Vagina (tissue), 2 donors: ENCODE results near the gene ASPG.

Experiments used
- POLR2A ChIP-seq, 2 donors: fragments of 450-650 bp; IDR thresholded peaks; one replicate each; pipeline ENCODE4 v1.6.1; 2017; ENCODE audit warnings: antibody characterized with exemption in 2 of 2, mild to moderate bottlenecking in 2 of 2, moderate library complexity in 2 of 2
- POLR2AphosphoS5 ChIP-seq, 2 donors: sonication (generic); formaldehyde crosslinking; IDR thresholded peaks; one replicate each; pipeline ENCODE4 v1.9.0; 2017; ENCODE audit warnings: antibody characterized with exemption in 2 of 2, mild to moderate bottlenecking in 2 of 2, low read depth in 1 of 2; ENCODE audit not compliant: insufficient read depth in 1 of 2
- TF ChIP-seq, protein P1 (sequence below), 3 experiments: fragments of 450-650 bp in 2 of 3; fragments of 200-600 bp in 1 of 3; sonication (generic) in 1 of 3; IDR thresholded peaks; one replicate each; pipeline ENCODE4 v1.5.1; 2017 to 2019; ENCODE audit warnings: antibody characterized with exemption in 3 of 3, mild to moderate bottlenecking in 2 of 3, moderate library complexity in 2 of 3

DNA sequence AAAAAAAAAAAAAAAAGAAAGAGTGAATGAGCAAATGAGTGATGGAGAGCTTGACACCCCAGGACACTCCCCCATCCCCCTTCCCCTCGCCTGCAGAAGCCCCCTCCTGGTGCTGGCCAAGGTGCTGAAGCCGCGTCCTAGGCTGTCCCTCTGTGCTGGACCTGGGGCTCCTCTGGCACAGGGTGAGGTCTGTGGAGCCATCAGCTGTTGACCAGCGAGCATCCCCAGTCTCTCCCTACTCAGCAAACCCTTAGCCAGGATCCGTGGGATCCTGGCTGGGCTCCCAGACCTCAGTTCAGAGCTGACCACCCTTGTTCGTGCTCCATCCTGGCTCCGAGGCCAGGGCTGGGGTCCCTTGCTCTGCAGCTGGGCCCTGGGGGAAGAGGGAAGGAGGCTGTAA, 47.5 kb downstream of the ASPG start:
- TF ChIP-seq POLR2A (IDR thresholded peaks at IDR 0.05) (no peak), POLR2AphosphoS5 (IDR thresholded peaks at IDR 0.05; ENCODE audit: insufficient read depth in 1 of 2, low read depth in 1 of 2) (no peak)
- TF ChIP-seq, protein P1, sequence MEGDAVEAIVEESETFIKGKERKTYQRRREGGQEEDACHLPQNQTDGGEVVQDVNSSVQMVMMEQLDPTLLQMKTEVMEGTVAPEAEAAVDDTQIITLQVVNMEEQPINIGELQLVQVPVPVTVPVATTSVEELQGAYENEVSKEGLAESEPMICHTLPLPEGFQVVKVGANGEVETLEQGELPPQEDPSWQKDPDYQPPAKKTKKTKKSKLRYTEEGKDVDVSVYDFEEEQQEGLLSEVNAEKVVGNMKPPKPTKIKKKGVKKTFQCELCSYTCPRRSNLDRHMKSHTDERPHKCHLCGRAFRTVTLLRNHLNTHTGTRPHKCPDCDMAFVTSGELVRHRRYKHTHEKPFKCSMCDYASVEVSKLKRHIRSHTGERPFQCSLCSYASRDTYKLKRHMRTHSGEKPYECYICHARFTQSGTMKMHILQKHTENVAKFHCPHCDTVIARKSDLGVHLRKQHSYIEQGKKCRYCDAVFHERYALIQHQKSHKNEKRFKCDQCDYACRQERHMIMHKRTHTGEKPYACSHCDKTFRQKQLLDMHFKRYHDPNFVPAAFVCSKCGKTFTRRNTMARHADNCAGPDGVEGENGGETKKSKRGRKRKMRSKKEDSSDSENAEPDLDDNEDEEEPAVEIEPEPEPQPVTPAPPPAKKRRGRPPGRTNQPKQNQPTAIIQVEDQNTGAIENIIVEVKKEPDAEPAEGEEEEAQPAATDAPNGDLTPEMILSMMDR (IDR thresholded peaks at IDR 0.05) = no peak
